IMR-90 (cell line): ENCODE results near the gene NT5C1A. TPM values are rescaled to one million over a fixed set of nuclear protein-coding genes. Genes with fewer than 3 reads are reported as not detected.

Source experiments
- ATAC-seq: fragments of 200-7000 bp; cut with Tn5 transposase; 2 replicates; pipeline ENCODE4 v1.9.1; 2020; ENCODE audit warnings: low read depth, mild to moderate bottlenecking, moderate library complexity
- BruUV-seq: library from RNA; stranded (reverse); fragments of 400-500 nt; replicated peaks from 2 replicates; lab custom pipeline; 2021; lab: Mats Ljungman, UMichigan
- CTCF ChIA-PET: fragments of 300-600 bp; formaldehyde crosslinking; extraction: SDS; loops from one replicate; lab custom pipeline; 2021; ENCODE audit warnings: antibody characterized with exemption; lab: Yijun Ruan, JAX
- POLR2A ChIA-PET: fragments of 300-600 bp; sonication (Branson Sonifier 250); formaldehyde crosslinking; loops from one replicate; lab custom pipeline; 2022; ENCODE audit warnings: antibody characterized with exemption; ENCODE audit not compliant: unreplicated experiment; lab: Charles Lee
- DNase-seq: peaks from one replicate; pipeline ENCODE4 v3.0.0; 2013
- H2AFZ ChIP-seq: replicated peaks from 2 replicates; pipeline ENCODE3; 2013; ENCODE audit warnings: low read length, mild to moderate bottlenecking; ENCODE audit not compliant: poor library complexity
- H2AK5ac ChIP-seq: 2 replicates; pipeline ENCODE4 v1.6.1; 2013; ENCODE audit warnings: low read depth, low read length, inconsistent platforms
- H2AK9ac ChIP-seq: replicated peaks from 2 replicates; pipeline ENCODE3; 2013; ENCODE audit warnings: mild to moderate bottlenecking, low read depth, low read length, moderate library complexity; ENCODE audit not compliant: poor library complexity
- H2BK120ac ChIP-seq: 2 replicates; pipeline ENCODE4 v1.6.1; 2013; ENCODE audit warnings: low read depth, low read length, inconsistent platforms
- H2BK15ac ChIP-seq: 3 replicates; pipeline ENCODE4 v1.6.1; 2013; ENCODE audit warnings: low read depth, low read length, inconsistent platforms
- H2BK20ac ChIP-seq: 2 replicates; pipeline ENCODE4 v1.6.1; 2013; ENCODE audit warnings: low read depth, mild to moderate bottlenecking, inconsistent platforms, low read length, moderate library complexity
- H2BK5ac ChIP-seq: 2 replicates; pipeline ENCODE4 v1.6.1; 2013; ENCODE audit warnings: mild to moderate bottlenecking, low read depth, low read length, inconsistent platforms; ENCODE audit not compliant: poor library complexity, severe bottlenecking
- H3K14ac ChIP-seq: replicated peaks from 2 replicates; pipeline ENCODE4 v1.6.1; 2013; ENCODE audit warnings: low read depth, low read length, inconsistent platforms
- H3K18ac ChIP-seq: 2 replicates; pipeline ENCODE4 v1.6.1; 2013; ENCODE audit warnings: low read depth, low read length, control low read depth
- H3K23ac ChIP-seq: 2 replicates; pipeline ENCODE4 v1.6.1; 2013; ENCODE audit warnings: low read depth, low read length, inconsistent platforms
- H3K27ac ChIP-seq: 2 replicates; pipeline ENCODE4 v1.5.1; 2013; ENCODE audit warnings: mild to moderate bottlenecking, control low read depth, low read length; ENCODE audit not compliant: insufficient read depth
- H3K27me3 ChIP-seq: 2 replicates; pipeline ENCODE4 v1.6.1; 2013; ENCODE audit warnings: low read length; ENCODE audit not compliant: control insufficient read depth, insufficient read depth
- H3K36me3 ChIP-seq: 2 replicates; pipeline ENCODE4 v1.6.1; 2013; ENCODE audit warnings: low read length, mixed read lengths; ENCODE audit not compliant: control insufficient read depth, insufficient read depth
- H3K4ac ChIP-seq: 2 replicates; pipeline ENCODE4 v1.6.1; 2013; ENCODE audit warnings: low read depth, low read length, inconsistent platforms
- H3K4me1 ChIP-seq: 2 replicates; pipeline ENCODE4 v1.6.1; 2013; ENCODE audit warnings: low read length, mixed read lengths; ENCODE audit not compliant: control insufficient read depth, insufficient read depth
- H3K4me2 ChIP-seq: 2 replicates; pipeline ENCODE4 v1.6.1; 2013; ENCODE audit warnings: low read depth, mild to moderate bottlenecking, control low read depth, low read length, moderate library complexity
- H3K4me3 ChIP-seq: 2 replicates; pipeline ENCODE4 v1.5.1; 2013; ENCODE audit warnings: low read depth, mild to moderate bottlenecking, control low read depth, low read length, moderate library complexity; ENCODE audit not compliant: insufficient read depth
- H3K56ac ChIP-seq: 2 replicates; pipeline ENCODE4 v1.6.1; 2013; ENCODE audit warnings: low read length, inconsistent platforms; ENCODE audit not compliant: insufficient read depth; ENCODE audit errors: extremely low read depth
- H3K79me1 ChIP-seq, 2 experiments: 2 replicates each; pipeline ENCODE4 v1.6.1; 2013; ENCODE audit warnings: low read length in 2 of 2, inconsistent platforms in 1 of 2, low read depth in 1 of 2
- H3K9ac ChIP-seq: 2 replicates; pipeline ENCODE4 v1.6.1; 2013; ENCODE audit warnings: low read depth, low read length, control low read depth
- H3K9me1 ChIP-seq: 2 replicates; pipeline ENCODE4 v1.6.1; 2013; ENCODE audit warnings: low read length, inconsistent platforms; ENCODE audit not compliant: insufficient read depth
- H3K9me3 ChIP-seq: 2 replicates; pipeline ENCODE4 v1.6.1; 2013; ENCODE audit warnings: low read length; ENCODE audit not compliant: control insufficient read depth, insufficient read depth
- H4K20me1 ChIP-seq: 2 replicates; pipeline ENCODE4 v1.6.1; 2013; ENCODE audit warnings: low read length, inconsistent platforms; ENCODE audit not compliant: insufficient read depth
- H4K5ac ChIP-seq: 2 replicates; pipeline ENCODE4 v1.6.1; 2013; ENCODE audit warnings: mild to moderate bottlenecking, low read depth, low read length, control low read depth
- H4K8ac ChIP-seq, 2 experiments: 2 replicates each; pipeline ENCODE4 v1.6.1; 2013; ENCODE audit warnings: low read depth in 2 of 2, low read length in 2 of 2, control low read depth in 1 of 2, inconsistent platforms in 1 of 2
- H4K91ac ChIP-seq: 2 replicates; pipeline ENCODE4 v1.6.1; 2013; ENCODE audit warnings: low read depth, low read length, inconsistent platforms; ENCODE audit not compliant: insufficient read depth
- ELK1 ChIP-seq: fragments of 150-350 bp; IDR thresholded peaks from 2 replicates; pipeline ENCODE4 v1.6.1; 2016; ENCODE audit warnings: low read depth, mild to moderate bottlenecking, low read length, moderate library complexity, borderline replicate concordance
- MAFK ChIP-seq: IDR thresholded peaks from 2 replicates; pipeline ENCODE4 v1.6.1; 2012; ENCODE audit warnings: low read depth, low read length, improper control_type of control experiment
- MAZ ChIP-seq: IDR thresholded peaks from 2 replicates; pipeline ENCODE4 v1.6.1; 2012; ENCODE audit warnings: low read depth, mild to moderate bottlenecking, low read length, improper control_type of control experiment, moderate library complexity, borderline replicate concordance
- MXI1 ChIP-seq: IDR thresholded peaks from 2 replicates; pipeline ENCODE4 v1.6.1; 2012; ENCODE audit warnings: low read depth, mild to moderate bottlenecking, low read length, moderate library complexity, borderline replicate concordance
- RAD21 ChIP-seq: IDR thresholded peaks from 2 replicates; pipeline ENCODE4 v1.6.1; 2012; ENCODE audit warnings: low read length, improper control_type of control experiment
- RFX5 ChIP-seq: IDR thresholded peaks from 2 replicates; pipeline ENCODE4 v1.8.0; 2012; ENCODE audit warnings: low read depth, mild to moderate bottlenecking, low read length, moderate library complexity
- SMC3 ChIP-seq: fragments of 150-350 bp; IDR thresholded peaks from 2 replicates; pipeline ENCODE4 v1.6.1; 2016; ENCODE audit warnings: low read depth, mild to moderate bottlenecking, antibody characterized with exemption, low read length, moderate library complexity
- USF2 ChIP-seq: fragments of 150-350 bp; IDR thresholded peaks from 2 replicates; pipeline ENCODE4 v1.6.1; 2017; ENCODE audit warnings: mild to moderate bottlenecking, antibody characterized with exemption, low read length, low read depth
- WGBS, 2 experiments: methylation state at CpG; one replicate each; pipeline versions ENCODE4 v1.1.5 to v1.1.7; 2013; ENCODE audit warnings: missing lambda C conversion rate in 2 of 2; ENCODE audit not compliant: insufficient read length in 1 of 2; ENCODE audit errors: extremely low coverage in 2 of 2; 5-methylcytosine and 5-hydroxymethylcytosine counted together
- dilution Hi-C: fragments of 300-500 bp; cut with HindIII; formaldehyde crosslinking; loops from one replicate; pipeline ENCODE4 v1.14.3; 2018; ENCODE audit warnings: low sequenced_read_pairs; ENCODE audit not compliant: unreplicated experiment
- in situ Hi-C: fragments of 300-500 bp; cut with MboI; formaldehyde crosslinking; loops from 3 replicates; pipeline ENCODE4 v1.14.3; 2019; ENCODE audit warnings: low sequenced_read_pairs, inconsistent platforms, mixed read lengths
- intact Hi-C: fragments of 100-400 bp; cut with micrococcal nuclease; formaldehyde crosslinking; loops from 2 replicates; pipeline ENCODE4 v1.10.0; 2022
- polyA plus RNA-seq, 3 experiments: library from polyadenylated mRNA; depleted of rRNA; stranded (reverse); fragments of >200 nt; gene quantifications; 2 replicates each; pipeline ENCODE4 v1.2.3, GENCODE V29; 2012; ENCODE audit warnings: low replicate concordance in 1 of 3
- total RNA-seq: library from RNA; depleted of rRNA; stranded (reverse); fragments of >200 nt; gene quantifications from 2 replicates; pipeline ENCODE4 v1.2.3, GENCODE V29; 2012

The NT5C1A gene
- total and polyA plus RNA-seq, 2 of the 4 experiments (the other 2 are of a cell fraction), result not detected

- dilution Hi-C loops, result no loop called here
- H3K4me1 ChIP-seq, result peaks cover 5% of the 10 kb centered on the region; the same call in 1 of the 2 replicates
Observed at GRCh38 chr1:39625009-39625408, 46.9 kb downstream of the NT5C1A start.

More at GRCh38 chr1:39625009-39625408, 46.9 kb downstream of the NT5C1A start:
- Histone ChIP-seq H4K91ac (no peak overlapping the region), H4K8ac (no peak overlapping the region), H3K9me1 (no peaks in the 10 kb centered on the region), H3K56ac (no peak overlapping the region), H3K18ac (no peak overlapping the region), H3K4me3 (no peak overlapping the region), H3K36me3 (no peaks in the 10 kb centered on the region), H3K4ac (no peak overlapping the region), H3K9ac (no peak overlapping the region), H3K27me3 (peaks cover 28% of the 10 kb centered on the region), H2BK120ac (no peak overlapping the region), H2BK20ac (no peak overlapping the region), H2AK9ac (no peak overlapping the region), H2AFZ (no peak overlapping the region), H4K5ac (no peak overlapping the region), H3K27ac (no peak overlapping the region), H4K20me1 (no peaks in the 10 kb centered on the region), H2BK5ac (no peak overlapping the region), H2BK15ac (no peak overlapping the region), H3K14ac (no peak overlapping the region), H3K23ac (no peak overlapping the region), H3K9me3 (0 out of 2 replicates have a peak, but pooled peaks cover 2% of the 10 kb centered on the region), H3K4me2 (no peak overlapping the region), H2AK5ac (no peak overlapping the region), H3K79me1 (no peaks in the 10 kb centered on the region)
- POLR2A ChIA-PET, result no interaction called here
- BruUV-seq, result no TSS peak
- 10% methylated on average over 2 of the region's 8 CpGs; no CpG with 5 or more reads in 1 of the 2 experiments for whole genome bisulfite sequencing, 2 experiments
- ATAC-seq (no peak), DNase-seq (no peak)
- CTCF ChIA-PET, result no interaction called here
- in situ Hi-C loops, result no loop called here
- intact Hi-C loops, result no loop called here
- TF ChIP-seq MXI1 (no peak), ELK1 (no peak), SMC3 (no peak), RAD21 (no peak), MAZ (no peak), USF2 (no peak), RFX5 (no peak), MAFK (no peak)
